AG04450 (cell line): ENCODE measurements around the gene BCKDHA. TPM values are rescaled to one million over a fixed set of nuclear protein-coding genes. Genes with fewer than 3 reads are reported as not detected.
"Not testable (repeated sequence)": the region's sequence is repeated elsewhere in the genome, so short reads cannot be mapped to it uniquely, and the experiment has no call there.

Experiments
- CTCF ChIA-PET: fragments of 300-600, 350-600 bp; formaldehyde crosslinking; extraction: SDS; loops from one replicate; lab custom pipeline; 2022; ENCODE audit warnings: antibody characterized with exemption, inconsistent platforms; lab: Charles Lee
- POLR2A ChIA-PET: fragments of 350-600 bp; formaldehyde crosslinking; extraction: SDS; loops from one replicate; lab custom pipeline; 2021; ENCODE audit warnings: antibody characterized with exemption, inconsistent platforms; lab: Yijun Ruan, JAX
- DNase-seq: peaks from one replicate; pipeline ENCODE4 v3.0.0-alpha.2; 2011; ENCODE audit warnings: low read depth, low spot score
- H3K27ac ChIP-seq: one replicate; pipeline ENCODE4 v1.5.1; 2012; ENCODE audit warnings: low read depth, low read length, control low read depth
- H3K27me3 ChIP-seq: one replicate; pipeline ENCODE4 v1.6.0; 2012; ENCODE audit warnings: low read length; ENCODE audit not compliant: control insufficient read depth, insufficient read depth
- H3K4me3 ChIP-seq: 2 replicates; pipeline ENCODE4 v1.5.1; 2011; ENCODE audit warnings: mild to moderate bottlenecking, low read depth, low read length, control low read depth
- H3K9me3 ChIP-seq: 2 replicates; pipeline ENCODE4 v1.5.1; 2012; ENCODE audit warnings: low read length; ENCODE audit not compliant: control insufficient read depth, insufficient read depth
- CTCF ChIP-seq: IDR thresholded peaks from 2 replicates; pipeline ENCODE4 v1.5.1; 2011; ENCODE audit warnings: low read depth, low read length, control low read depth, inconsistent platforms
- polyA plus RNA-seq: library from polyadenylated mRNA; depleted of rRNA; stranded (reverse); fragments of >200 nt; gene quantifications from 2 replicates; pipeline ENCODE4 v1.2.3, GENCODE V29; 2011; rRNA removed
- small RNA-seq: library from RNA; depleted of rRNA; stranded (forward); fragments of <200 nt; gene quantifications from one replicate; pipeline ENCODE3, GENCODE V24; 2012; ENCODE audit warnings: low read depth; ENCODE audit not compliant: insufficient read length

Gene BCKDHA
- polyA plus RNA-seq, 1 experiment, result 15.3 TPM

DNA sequence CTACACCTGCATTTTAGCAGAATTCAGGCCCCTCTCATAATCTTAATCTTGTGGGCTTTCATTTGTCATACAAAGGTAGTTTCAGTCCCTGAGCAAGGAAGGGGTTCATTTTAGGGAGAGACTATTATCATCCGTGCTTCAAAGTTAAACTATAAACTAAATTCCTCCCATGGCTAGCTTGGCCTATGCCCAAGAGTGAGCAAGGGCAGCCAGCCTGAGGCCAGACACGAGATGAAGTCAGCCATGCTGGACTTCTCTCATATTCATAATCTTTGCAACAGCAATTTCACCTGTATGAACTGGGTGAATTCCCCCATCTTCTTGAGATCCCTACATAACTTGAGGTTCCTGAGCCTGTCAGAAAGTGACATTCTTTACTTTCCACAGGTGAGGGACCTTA lies 58.3 kb downstream of the BCKDHA start:
- Histone ChIP-seq H3K4me3 (no peak overlapping the region), H3K9me3 (no peaks in the 10 kb centered on the region), H3K27ac (no peak overlapping the region), H3K27me3 (peaks cover 16% of the 10 kb centered on the region)
- DNase-seq, result no peak
- TF ChIP-seq CTCF, result no peak
- CTCF ChIA-PET, result interaction anchor here (0.7 to 1.7 kb wide), 5 partner anchors 16 to 142 kb away, joined by 3 to 6 read pairs (median 4); partner anchors contain the start of gene DMAC2
- POLR2A ChIA-PET, result interaction anchor here (1.0 kb wide), 1 partner anchor 28 kb away, joined by 5 read pairs; no protein-coding TSS in a partner anchor

GRCh38 chr19:41456342-41456918 lies 58.8 kb downstream of the BCKDHA start:
- peaks cover 16% of the 10 kb centered on the region for H3K27me3 ChIP-seq
- DNase-seq, result peak; percentile 1
- no peaks in the 10 kb centered on the region for H3K9me3 ChIP-seq
- no peak overlapping the region for H3K4me3 ChIP-seq
- no peak overlapping the region for H3K27ac ChIP-seq
- POLR2A ChIA-PET, result interaction anchor here (1.0 kb wide), 1 partner anchor 29 kb away, joined by 5 read pairs; no protein-coding TSS in a partner anchor
- CTCF ChIA-PET, result interaction anchor here (0.7 to 1.7 kb wide), 6 partner anchors 9 to 142 kb away, joined by 3 to 6 read pairs (median 4); partner anchors contain the start of gene DMAC2
- TF ChIP-seq CTCF, result no peak

DNA sequence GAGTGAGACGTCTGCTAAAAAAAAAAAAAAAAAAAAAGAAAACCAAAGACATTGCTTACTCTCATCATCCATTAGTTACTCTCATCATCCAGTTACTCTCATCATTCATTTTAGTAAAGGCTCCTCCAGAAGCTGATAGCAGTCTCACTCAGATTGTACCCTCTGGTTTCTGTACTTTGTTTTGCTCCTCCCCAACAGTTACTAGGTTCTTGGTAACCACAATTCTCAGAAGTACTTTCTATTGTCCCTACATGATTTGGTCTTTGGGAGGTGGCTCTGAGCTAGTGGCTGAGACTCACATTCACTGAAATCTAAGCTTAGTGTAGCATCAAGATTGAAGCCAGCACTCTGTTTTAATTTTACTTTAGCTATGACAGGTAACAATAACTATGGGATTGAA lies 59.6 kb downstream of the BCKDHA start:
- H3K27me3 ChIP-seq, result peaks cover 16% of the 10 kb centered on the region
- H3K9me3 ChIP-seq, result no peaks in the 10 kb centered on the region
- CTCF ChIA-PET, result interaction anchor here (1.1 to 1.7 kb wide), 3 partner anchors 8 to 112 kb away, joined by 4 to 6 read pairs (median 5); no protein-coding TSS in a partner anchor
- no peak for TF ChIP-seq CTCF
- POLR2A ChIA-PET, result interaction anchor here (1.0 kb wide), 1 partner anchor 30 kb away, joined by 5 read pairs; no protein-coding TSS in a partner anchor
- no peak overlapping the region for H3K4me3 ChIP-seq
- DNase-seq, result no peak
- no peak overlapping the region for H3K27ac ChIP-seq

DNA sequence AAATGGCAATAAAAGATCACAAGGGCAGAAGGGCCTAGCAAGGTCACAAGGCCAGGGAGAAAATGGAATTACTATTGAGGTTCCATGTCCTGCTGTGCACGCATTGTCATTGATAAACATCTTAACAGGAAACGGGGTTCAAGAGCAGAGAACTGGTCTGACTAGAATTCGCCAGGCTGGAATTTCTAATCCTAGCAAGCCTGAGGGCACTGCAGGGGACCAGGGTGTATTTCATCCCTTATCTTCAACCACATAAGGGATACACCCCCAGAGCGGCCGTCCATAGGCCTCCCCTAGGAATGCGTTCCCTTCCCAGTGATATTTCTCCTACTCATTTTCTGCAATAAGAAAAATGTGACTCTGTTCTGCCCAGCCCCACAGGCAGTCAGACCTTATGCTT lies 64.9 kb downstream of the BCKDHA start:
- no peak for TF ChIP-seq CTCF
- Histone ChIP-seq H3K4me3 (no peak overlapping the region), H3K27ac (no peak overlapping the region), H3K9me3 (no peaks in the 10 kb centered on the region), H3K27me3 (peaks cover 14% of the 10 kb centered on the region)
- ChIA-PET POLR2A (no interaction called here), CTCF (no interaction called here)
- no peak for DNase-seq

DNA sequence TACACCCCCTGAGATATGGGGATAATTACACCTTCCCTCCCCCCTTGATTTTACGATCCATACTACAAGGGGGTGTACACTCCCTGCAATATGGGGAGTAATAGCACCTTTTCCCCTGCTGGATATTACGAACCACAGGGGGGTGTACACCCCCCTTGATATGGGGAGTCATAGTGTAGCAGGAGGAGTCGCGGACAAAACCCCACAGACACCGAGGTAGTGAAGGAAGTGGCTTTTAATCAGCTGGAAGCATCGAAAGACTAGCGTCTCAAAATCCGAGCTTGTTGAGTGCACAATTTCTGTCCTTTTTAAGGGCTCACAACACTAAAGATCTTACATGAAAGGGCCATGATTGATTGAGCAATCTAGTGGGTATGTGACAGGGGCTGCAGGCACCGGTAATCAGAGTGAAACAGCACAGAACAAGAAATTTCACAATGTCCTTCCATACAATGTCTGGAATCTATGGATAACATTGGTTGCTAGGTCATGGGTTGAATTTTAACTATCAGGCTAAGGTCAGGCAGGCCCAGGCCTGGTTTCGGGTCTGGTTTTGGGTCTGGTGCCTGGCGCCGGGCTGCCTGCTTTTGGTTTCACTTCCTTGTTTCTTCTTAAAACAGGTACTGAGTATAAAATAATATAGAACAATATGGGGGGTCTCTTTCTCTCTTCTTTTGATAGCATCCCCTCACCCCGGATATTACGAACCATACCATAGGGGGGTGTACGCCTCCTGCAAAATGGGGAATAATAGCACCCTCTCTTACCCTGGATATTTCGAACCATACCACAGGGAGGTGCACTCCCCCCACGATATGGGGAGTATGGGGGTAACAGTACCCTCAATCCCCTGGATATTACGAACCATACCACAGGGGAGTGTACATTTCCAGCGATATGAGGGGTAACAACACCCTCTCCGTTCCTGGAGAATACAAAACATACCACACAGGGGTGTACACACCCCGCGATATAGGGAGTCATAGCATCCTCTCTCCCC lies 65.9 kb downstream of the BCKDHA start:
- POLR2A ChIA-PET, H3K27ac ChIP-seq, H3K9me3 ChIP-seq, H3K4me3 ChIP-seq, DNase-seq, CTCF ChIA-PET: not testable (repeated sequence)
- peaks cover 17% of the 10 kb centered on the region for H3K27me3 ChIP-seq

Small RNA genes within 50 kb of the gene (small RNA-seq; reads per million reads assigned to genes)
- gene RF00017, result not detected

Other genes with a start within 250 kb of the BCKDHA start
- 0.73 and 2.5 TPM in 2 replicates for gene CYP2S1, start 204.6 kb upstream of the BCKDHA start, polyA plus RNA-seq
- gene AXL, start 178.6 kb upstream of the BCKDHA start, polyA plus RNA-seq, result 210 and 212 TPM in 2 replicates
- 42.3 and 56.3 TPM in 2 replicates for gene HNRNPUL1, start 133.4 kb upstream of the BCKDHA start, polyA plus RNA-seq
- 8.5 and 9.3 TPM in 2 replicates for gene CCDC97, start 87.6 kb upstream of the BCKDHA start, polyA plus RNA-seq
- 4.9 and 11.2 TPM in 2 replicates for gene TGFB1, start 43.9 kb upstream of the BCKDHA start, polyA plus RNA-seq
- 3.9 and 5.1 TPM in 2 replicates for gene B9D2, start 33.7 kb upstream of the BCKDHA start, polyA plus RNA-seq
- 5.2 and 6.3 TPM in 2 replicates for gene TMEM91, start 21.3 kb upstream of the BCKDHA start, polyA plus RNA-seq
- gene EXOSC5, start 459 bp upstream of the BCKDHA start, polyA plus RNA-seq, result 7.8 and 11.7 TPM in 2 replicates
- 0.14 and 0.29 TPM in 2 replicates for gene B3GNT8, start 29.6 kb downstream of the BCKDHA start, polyA plus RNA-seq
- gene DMAC2, start 42.1 kb downstream of the BCKDHA start, polyA plus RNA-seq, result 58.2 and 64.7 TPM in 2 replicates
- not detected in 2 replicates for gene ERICH4, start 45.3 kb downstream of the BCKDHA start, polyA plus RNA-seq
- gene CEACAM21, start 178.3 kb downstream of the BCKDHA start, polyA plus RNA-seq, result not detected in 2 replicates
- gene CEACAM4, start 229.3 kb downstream of the BCKDHA start, polyA plus RNA-seq, result not detected in 2 replicates